GM23338 (cell line): ENCODE data around the gene AQP3.

Source experiments
- CREB1 ChIP-seq: fragments of 250-450 bp; sonication (Bioruptor Pico); IDR thresholded peaks from 2 replicates; pipeline ENCODE4 v1.5.0; 2020; ENCODE audit warnings: low read depth, mild to moderate bottlenecking, moderate library complexity
- EZH2 ChIP-seq: fragments of 200-600 bp; sonication (generic); IDR thresholded peaks from one replicate; pipeline ENCODE4 v1.8.0; 2017; ENCODE audit warnings: antibody characterized with exemption, mild to moderate bottlenecking, low read depth; ENCODE audit not compliant: unreplicated experiment
- EZH2phosphoT487 ChIP-seq: fragments of 200-600 bp; sonication (generic); IDR thresholded peaks from one replicate; pipeline ENCODE4 v1.8.1; 2018; ENCODE audit warnings: antibody characterized with exemption; ENCODE audit not compliant: unreplicated experiment
- JUNB ChIP-seq: IDR thresholded peaks from one replicate; pipeline ENCODE4 v1.6.1; 2016; ENCODE audit warnings: antibody characterized with exemption; ENCODE audit not compliant: unreplicated experiment
- NANOG ChIP-seq: IDR thresholded peaks from 2 replicates; pipeline ENCODE4 v1.6.1; 2016; ENCODE audit warnings: antibody characterized with exemption, borderline replicate concordance
- POLR2AphosphoS5 ChIP-seq: IDR thresholded peaks from 2 replicates; pipeline ENCODE4 v1.6.1; 2016; ENCODE audit warnings: antibody characterized with exemption, low read depth
- ZNF114 ChIP-seq: fragments of 250-450 bp; sonication (Bioruptor Pico); IDR thresholded peaks from 2 replicates; pipeline ENCODE4 v1.5.0; 2020; ENCODE audit warnings: mild to moderate bottlenecking, moderate library complexity
- ZNF331 ChIP-seq: fragments of 250-450 bp; sonication (Bioruptor Pico); IDR thresholded peaks from 2 replicates; pipeline ENCODE4 v1.5.0; 2020; ENCODE audit warnings: low read depth, mild to moderate bottlenecking, moderate library complexity
- TF ChIP-seq, protein P1 (sequence below), 2 experiments: fragments of 200-600 bp in 1 of 2; sonication (generic) in 1 of 2; conservative IDR thresholded peaks; 2 replicates each; pipeline versions ENCODE4 v1.5.1 to v1.6.1; 2016 to 2017; ENCODE audit warnings: antibody characterized with exemption in 2 of 2, low read depth in 2 of 2, mild to moderate bottlenecking in 2 of 2, moderate library complexity in 1 of 2
- TF ChIP-seq, protein P2 (sequence below): IDR thresholded peaks from one replicate; pipeline ENCODE4 v1.6.1; 2018; ENCODE audit warnings: antibody characterized with exemption; ENCODE audit not compliant: unreplicated experiment

DNA sequence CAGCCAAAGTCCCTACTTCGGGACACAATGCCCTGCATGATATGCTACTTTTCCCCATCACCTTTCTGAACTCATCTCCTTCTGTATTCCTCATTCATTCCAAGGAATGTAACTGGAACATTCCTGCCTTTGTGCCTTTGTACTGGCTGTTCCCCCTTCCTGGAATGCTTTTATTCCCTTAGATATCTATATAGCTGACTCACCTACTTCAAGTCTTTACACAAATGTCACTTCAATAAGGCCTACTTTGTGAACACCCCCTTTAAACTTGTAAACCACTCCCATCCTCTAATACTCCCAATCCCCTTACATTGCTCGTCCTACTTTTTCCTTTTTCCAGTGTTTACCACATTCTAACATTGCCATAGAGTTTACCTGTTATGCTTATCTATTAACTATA is 24.0 kb upstream of the AQP3 start:
- TF ChIP-seq, protein P1, sequence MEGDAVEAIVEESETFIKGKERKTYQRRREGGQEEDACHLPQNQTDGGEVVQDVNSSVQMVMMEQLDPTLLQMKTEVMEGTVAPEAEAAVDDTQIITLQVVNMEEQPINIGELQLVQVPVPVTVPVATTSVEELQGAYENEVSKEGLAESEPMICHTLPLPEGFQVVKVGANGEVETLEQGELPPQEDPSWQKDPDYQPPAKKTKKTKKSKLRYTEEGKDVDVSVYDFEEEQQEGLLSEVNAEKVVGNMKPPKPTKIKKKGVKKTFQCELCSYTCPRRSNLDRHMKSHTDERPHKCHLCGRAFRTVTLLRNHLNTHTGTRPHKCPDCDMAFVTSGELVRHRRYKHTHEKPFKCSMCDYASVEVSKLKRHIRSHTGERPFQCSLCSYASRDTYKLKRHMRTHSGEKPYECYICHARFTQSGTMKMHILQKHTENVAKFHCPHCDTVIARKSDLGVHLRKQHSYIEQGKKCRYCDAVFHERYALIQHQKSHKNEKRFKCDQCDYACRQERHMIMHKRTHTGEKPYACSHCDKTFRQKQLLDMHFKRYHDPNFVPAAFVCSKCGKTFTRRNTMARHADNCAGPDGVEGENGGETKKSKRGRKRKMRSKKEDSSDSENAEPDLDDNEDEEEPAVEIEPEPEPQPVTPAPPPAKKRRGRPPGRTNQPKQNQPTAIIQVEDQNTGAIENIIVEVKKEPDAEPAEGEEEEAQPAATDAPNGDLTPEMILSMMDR (conservative IDR thresholded peaks at IDR 0.05; ENCODE audit: low read depth in 2 of 2) = no peak
- TF ChIP-seq POLR2AphosphoS5 (no peak), EZH2phosphoT487 (no peak), EZH2 (no peak), JUNB (no peak), CREB1 (CRISPR knock-in tag) (no peak), NANOG (no peak), ZNF114 (CRISPR knock-in tag) (no peak), ZNF331 (CRISPR knock-in tag) (no peak)
- TF ChIP-seq, protein P2, sequence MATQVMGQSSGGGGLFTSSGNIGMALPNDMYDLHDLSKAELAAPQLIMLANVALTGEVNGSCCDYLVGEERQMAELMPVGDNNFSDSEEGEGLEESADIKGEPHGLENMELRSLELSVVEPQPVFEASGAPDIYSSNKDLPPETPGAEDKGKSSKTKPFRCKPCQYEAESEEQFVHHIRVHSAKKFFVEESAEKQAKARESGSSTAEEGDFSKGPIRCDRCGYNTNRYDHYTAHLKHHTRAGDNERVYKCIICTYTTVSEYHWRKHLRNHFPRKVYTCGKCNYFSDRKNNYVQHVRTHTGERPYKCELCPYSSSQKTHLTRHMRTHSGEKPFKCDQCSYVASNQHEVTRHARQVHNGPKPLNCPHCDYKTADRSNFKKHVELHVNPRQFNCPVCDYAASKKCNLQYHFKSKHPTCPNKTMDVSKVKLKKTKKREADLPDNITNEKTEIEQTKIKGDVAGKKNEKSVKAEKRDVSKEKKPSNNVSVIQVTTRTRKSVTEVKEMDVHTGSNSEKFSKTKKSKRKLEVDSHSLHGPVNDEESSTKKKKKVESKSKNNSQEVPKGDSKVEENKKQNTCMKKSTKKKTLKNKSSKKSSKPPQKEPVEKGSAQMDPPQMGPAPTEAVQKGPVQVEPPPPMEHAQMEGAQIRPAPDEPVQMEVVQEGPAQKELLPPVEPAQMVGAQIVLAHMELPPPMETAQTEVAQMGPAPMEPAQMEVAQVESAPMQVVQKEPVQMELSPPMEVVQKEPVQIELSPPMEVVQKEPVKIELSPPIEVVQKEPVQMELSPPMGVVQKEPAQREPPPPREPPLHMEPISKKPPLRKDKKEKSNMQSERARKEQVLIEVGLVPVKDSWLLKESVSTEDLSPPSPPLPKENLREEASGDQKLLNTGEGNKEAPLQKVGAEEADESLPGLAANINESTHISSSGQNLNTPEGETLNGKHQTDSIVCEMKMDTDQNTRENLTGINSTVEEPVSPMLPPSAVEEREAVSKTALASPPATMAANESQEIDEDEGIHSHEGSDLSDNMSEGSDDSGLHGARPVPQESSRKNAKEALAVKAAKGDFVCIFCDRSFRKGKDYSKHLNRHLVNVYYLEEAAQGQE = no peak
